Gastrocnemius medialis (tissue), 4 donors: ENCODE data around the gene PKHD1.

Source experiments
- CTCF ChIP-seq, 5 experiments: fragments of 450-650 bp in 3 of 5; fragments of 200-600 bp in 2 of 5; sonication (generic) in 2 of 5; IDR thresholded peaks in 4 of 5; conservative IDR thresholded peaks in 1 of 5; 1 replicate in 4 of 5; 2 replicates in 1 of 5; pipeline ENCODE4 v1.5.1; 2016 to 2019; ENCODE audit warnings: antibody characterized with exemption in 5 of 5, mild to moderate bottlenecking in 3 of 5, moderate library complexity in 3 of 5
- POLR2A ChIP-seq, 2 donors: fragments of 450-650 bp; IDR thresholded peaks; one replicate each; pipeline ENCODE4 v1.6.1; 2017; ENCODE audit warnings: antibody characterized with exemption in 2 of 2, mild to moderate bottlenecking in 2 of 2, moderate library complexity in 2 of 2

- TF ChIP-seq POLR2A (IDR thresholded peaks at IDR 0.05) (no peak), CTCF (IDR thresholded peaks at IDR 0.05 in 4 of 5, conservative IDR thresholded peaks at IDR 0.05 in 1 of 5) (no peak)
Measured at GRCh38 chr6:51719297-51719696, 368.1 kb downstream of the PKHD1 start.
